Endothelial cell of umbilical vein (primary cell): ENCODE results near the gene ANKH. TPM values are rescaled to one million over a fixed set of nuclear protein-coding genes. Genes with fewer than 3 reads are reported as not detected.

Experiments
- BruUV-seq: library from RNA; stranded (reverse); fragments of 400-500 nt; replicated peaks from 2 replicates; lab custom pipeline; 2021; lab: Mats Ljungman, UMichigan
- CTCF ChIA-PET: fragments of 300-600, 350-600 bp; sonication (Branson Sonifier 250); formaldehyde crosslinking; loops from one replicate; lab custom pipeline; 2021; ENCODE audit warnings: antibody characterized with exemption, inconsistent platforms; lab: Charles Lee
- POLR2A ChIA-PET: fragments of 300-600, 350-600 bp; sonication (Branson Sonifier 250); formaldehyde crosslinking; loops from one replicate; lab custom pipeline; 2021; ENCODE audit warnings: antibody characterized with exemption, inconsistent platforms; lab: Charles Lee
- DNase-seq: peaks from one replicate; pipeline ENCODE4 v3.0.0-alpha.2; 2011; ENCODE audit warnings: low read depth, low spot score
- FAIRE-seq: peaks from 2 replicates; lab custom pipeline; 2011; peaks lifted over from hg19 to GRCh38; lab: Jason Lieb, UNC
- H2AFZ ChIP-seq: 2 replicates; pipeline ENCODE4 v1.6.0; 2012; ENCODE audit warnings: low read depth, low read length, control low read depth, inconsistent platforms
- H3K27ac ChIP-seq: 2 replicates; pipeline ENCODE4 v1.5.1; 2011; ENCODE audit warnings: low read depth, mild to moderate bottlenecking, control low read depth, low read length, moderate library complexity; ENCODE audit not compliant: insufficient read depth
- H3K27me3 ChIP-seq, 2 experiments: 2 replicates each; pipeline versions ENCODE4 v1.6.0 to v1.6.1; 2011; ENCODE audit warnings: low read length in 2 of 2, mixed read lengths in 1 of 2; ENCODE audit not compliant: control insufficient read depth in 2 of 2, insufficient read depth in 2 of 2
- H3K36me3 ChIP-seq, 2 experiments: 2 replicates in 1 of 2; 3 replicates in 1 of 2; pipeline ENCODE4 v1.5.1; 2011; ENCODE audit warnings: low read length in 2 of 2, mild to moderate bottlenecking in 1 of 2, moderate library complexity in 1 of 2; ENCODE audit not compliant: control insufficient read depth in 2 of 2, insufficient read depth in 2 of 2; ENCODE audit errors: extremely low read depth in 1 of 2
- H3K4me1 ChIP-seq: 3 replicates; pipeline ENCODE4 v1.5.1; 2011; ENCODE audit warnings: mild to moderate bottlenecking, low read length; ENCODE audit not compliant: control insufficient read depth, insufficient read depth; ENCODE audit errors: extremely low read depth
- H3K4me2 ChIP-seq: 2 replicates; pipeline ENCODE4 v1.6.1; 2011; ENCODE audit warnings: low read length, control low read depth, mixed read lengths; ENCODE audit not compliant: insufficient read depth
- H3K4me3 ChIP-seq, 3 experiments: fragments of 200-600 bp in 1 of 3; sonication (generic), shearing (Covaris generic) in 1 of 3; replicated peaks in 1 of 3; 2 replicates each; pipeline ENCODE4 v1.5.1; 2011 to 2016; ENCODE audit warnings: control low read depth in 3 of 3, low read length in 3 of 3, mild to moderate bottlenecking in 2 of 3, inconsistent platforms in 1 of 3, low read depth in 1 of 3, moderate library complexity in 1 of 3; ENCODE audit not compliant: insufficient read depth in 1 of 3
- H3K79me2 ChIP-seq: 2 replicates; pipeline ENCODE4 v1.6.0; 2012; ENCODE audit warnings: low read length, inconsistent platforms; ENCODE audit not compliant: control insufficient read depth, insufficient read depth
- H3K9ac ChIP-seq: replicated peaks from 2 replicates; pipeline ENCODE3; 2011; ENCODE audit warnings: low read length, control low read depth; ENCODE audit not compliant: insufficient read depth; ENCODE audit errors: extremely low read depth
- H3K9me1 ChIP-seq: replicated peaks from 3 replicates; pipeline ENCODE4 v1.6.0; 2011; ENCODE audit warnings: mild to moderate bottlenecking, low read length; ENCODE audit not compliant: control insufficient read depth, insufficient read depth; ENCODE audit errors: extremely low read depth
- H3K9me3 ChIP-seq: replicated peaks from 2 replicates; pipeline ENCODE4 v1.5.1; 2012; ENCODE audit warnings: low read length, inconsistent platforms; ENCODE audit not compliant: control insufficient read depth, insufficient read depth
- H4K20me1 ChIP-seq: replicated peaks from 2 replicates; pipeline ENCODE3; 2011; ENCODE audit warnings: mild to moderate bottlenecking, low read length; ENCODE audit not compliant: control insufficient read depth, insufficient read depth; ENCODE audit errors: extremely low read depth
- EZH2 ChIP-seq: IDR thresholded peaks from 2 replicates; pipeline ENCODE4 v1.6.1; 2012; ENCODE audit warnings: borderline replicate concordance, low read depth, mild to moderate bottlenecking, moderate library complexity, low read length, inconsistent platforms; ENCODE audit not compliant: severe bottlenecking
- FOS ChIP-seq: IDR thresholded peaks from 2 replicates; pipeline ENCODE4 v1.6.1; 2011; ENCODE audit warnings: mild to moderate bottlenecking, low read length, moderate library complexity, borderline replicate concordance; ENCODE audit not compliant: insufficient read depth
- GATA2 ChIP-seq: IDR thresholded peaks from 2 replicates; pipeline ENCODE4 v1.7.0; 2011; ENCODE audit warnings: low read depth, mild to moderate bottlenecking, moderate library complexity, mixed read lengths, low read length; ENCODE audit not compliant: insufficient read length, insufficient read depth
- JUN ChIP-seq: IDR thresholded peaks from 2 replicates; pipeline ENCODE4 v1.6.1; 2011; ENCODE audit warnings: borderline replicate concordance, low read depth; ENCODE audit not compliant: insufficient read length, insufficient read depth
- MAX ChIP-seq: IDR thresholded peaks from 2 replicates; pipeline ENCODE4 v1.6.1; 2011; ENCODE audit not compliant: insufficient read depth, insufficient read length
- MYC ChIP-seq: IDR thresholded peaks from one replicate; pipeline ENCODE4 v1.6.1; 2011; ENCODE audit warnings: mild to moderate bottlenecking, low read depth, low read length
- POLR2A ChIP-seq: IDR thresholded peaks from 2 replicates; pipeline ENCODE4 v1.6.1; 2012; ENCODE audit warnings: low read depth, mild to moderate bottlenecking, control low read depth, low read length
- POLR2AphosphoS5 ChIP-seq: IDR thresholded peaks from 2 replicates; pipeline ENCODE4 v1.6.1; 2012; ENCODE audit warnings: low read depth, mild to moderate bottlenecking, control low read depth, low read length, moderate library complexity; ENCODE audit not compliant: insufficient read depth
- dilution Hi-C: fragments of 300-500 bp; cut with MboI; formaldehyde crosslinking; loops from one replicate; pipeline ENCODE4 v1.15.0; 2019; ENCODE audit warnings: low sequenced_read_pairs; ENCODE audit not compliant: extremely low pct_ligation_motif_present
- intact Hi-C: fragments of 100-400 bp; cut with micrococcal nuclease; formaldehyde crosslinking; loops from one replicate; pipeline ENCODE4 v1.10.0; 2022
- polyA plus RNA-seq, 4 experiments: library from polyadenylated mRNA; depleted of rRNA in 3 of 4; stranded (reverse) in 3 of 4; unstranded in 1 of 4; fragments of >200 nt; gene quantifications; 2 replicates each; pipeline versions ENCODE4 v1.2.1 to v1.2.3, GENCODE V29; 2011 to 2012; ENCODE audit warnings: missing spikeins in 1 of 4
- total RNA-seq: library from RNA; stranded (reverse); gene quantifications from 2 replicates; pipeline ENCODE4 v1.2.3, GENCODE V29; 2021
- TF ChIP-seq, protein P1 (sequence below), 2 donors: IDR thresholded peaks; 1 replicate in 1 of 2; 2 replicates in 1 of 2; pipeline ENCODE4 v1.5.1; 2011; ENCODE audit warnings: low read length in 2 of 2, mild to moderate bottlenecking in 2 of 2, moderate library complexity in 2 of 2, control low read depth in 1 of 2, inconsistent platforms in 1 of 2, low read depth in 1 of 2; ENCODE audit not compliant: insufficient read depth in 1 of 2; ENCODE audit errors: extremely low read depth in 1 of 2

The ANKH gene
- total and polyA plus RNA-seq, 2 donors (not counting 3 experiments of a cell fraction or from before 2014, with no cell fraction given), result 12.7 to 31.4 TPM

DNA sequence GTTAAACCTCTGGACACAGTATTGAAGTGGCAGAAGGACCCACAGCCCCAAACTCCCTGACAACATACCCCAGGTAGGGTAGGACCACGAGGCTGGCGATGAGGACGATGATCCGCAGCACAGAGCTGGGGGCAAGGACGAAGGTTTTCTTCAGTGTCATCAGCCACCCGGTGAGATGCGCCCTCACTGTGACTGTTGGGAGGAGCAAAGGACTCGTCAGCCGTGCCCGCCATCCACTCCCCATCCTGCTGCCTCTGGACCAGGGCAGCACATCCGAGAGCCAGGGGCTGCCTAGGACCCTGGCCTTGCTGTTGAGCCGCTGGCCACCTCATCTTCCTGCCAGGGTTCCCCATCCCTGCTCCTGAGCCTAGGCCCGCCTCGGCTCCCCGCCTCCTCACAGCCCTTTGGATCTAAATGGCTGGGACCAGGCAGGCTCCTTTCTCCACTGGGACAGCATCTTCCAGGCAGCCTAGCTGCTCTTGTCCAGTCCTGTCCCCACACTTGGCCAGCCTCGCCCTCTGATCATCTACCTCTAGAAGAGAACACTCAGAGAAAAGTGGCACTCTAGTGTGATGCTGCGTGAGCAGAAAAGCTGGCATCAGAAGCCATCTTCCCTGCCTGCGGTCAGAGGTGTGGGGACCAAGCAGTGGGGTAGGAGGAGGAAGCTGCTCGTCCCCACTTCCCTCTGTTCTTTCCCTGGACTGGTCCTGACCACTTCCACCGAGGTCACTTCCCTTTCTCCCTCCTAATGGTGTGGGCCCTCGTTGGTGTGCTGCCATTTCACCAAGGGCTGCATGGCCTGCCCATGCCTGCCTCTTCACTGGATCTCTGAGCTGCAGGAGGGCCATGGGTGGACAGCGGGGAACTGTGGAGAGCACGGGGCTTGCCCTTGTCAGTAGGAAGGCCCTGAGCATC is 157.8 kb downstream of the ANKH start:
- Histone ChIP-seq H3K27me3 (no peaks in the 10 kb centered on the region), H3K9me1 (no peaks in the 10 kb centered on the region), H3K4me2 (no peak overlapping the region), H3K79me2 (no peaks in the 10 kb centered on the region), H3K36me3 (peaks cover 0 to 13% of the 10 kb centered on the region in 2 experiments), H3K27ac (no peak overlapping the region), H2AFZ (no peak overlapping the region), H3K4me3 (no peak overlapping the region), H3K9me3 (no peaks in the 10 kb centered on the region), H3K4me1 (no peaks in the 10 kb centered on the region), H3K9ac (no peak overlapping the region), H4K20me1 (no peaks in the 10 kb centered on the region)
- POLR2A ChIA-PET, result no interaction called here
- no TSS peak for BruUV-seq
- DNase-seq (no peak), FAIRE-seq (no peak)
- intact Hi-C loops, result no loop called here
- dilution Hi-C loops, result no loop called here
- CTCF ChIA-PET, result interaction anchor here (0.7 to 1.8 kb wide), 4 partner anchors 11 to 1221 kb away, joined by 3 to 4 read pairs (median 3); no protein-coding TSS in a partner anchor
- TF ChIP-seq GATA2 (no peak), MYC (no peak), FOS (no peak), EZH2 (no peak), JUN (no peak), POLR2AphosphoS5 (no peak), MAX (no peak), POLR2A (no peak)
- TF ChIP-seq, protein P1, sequence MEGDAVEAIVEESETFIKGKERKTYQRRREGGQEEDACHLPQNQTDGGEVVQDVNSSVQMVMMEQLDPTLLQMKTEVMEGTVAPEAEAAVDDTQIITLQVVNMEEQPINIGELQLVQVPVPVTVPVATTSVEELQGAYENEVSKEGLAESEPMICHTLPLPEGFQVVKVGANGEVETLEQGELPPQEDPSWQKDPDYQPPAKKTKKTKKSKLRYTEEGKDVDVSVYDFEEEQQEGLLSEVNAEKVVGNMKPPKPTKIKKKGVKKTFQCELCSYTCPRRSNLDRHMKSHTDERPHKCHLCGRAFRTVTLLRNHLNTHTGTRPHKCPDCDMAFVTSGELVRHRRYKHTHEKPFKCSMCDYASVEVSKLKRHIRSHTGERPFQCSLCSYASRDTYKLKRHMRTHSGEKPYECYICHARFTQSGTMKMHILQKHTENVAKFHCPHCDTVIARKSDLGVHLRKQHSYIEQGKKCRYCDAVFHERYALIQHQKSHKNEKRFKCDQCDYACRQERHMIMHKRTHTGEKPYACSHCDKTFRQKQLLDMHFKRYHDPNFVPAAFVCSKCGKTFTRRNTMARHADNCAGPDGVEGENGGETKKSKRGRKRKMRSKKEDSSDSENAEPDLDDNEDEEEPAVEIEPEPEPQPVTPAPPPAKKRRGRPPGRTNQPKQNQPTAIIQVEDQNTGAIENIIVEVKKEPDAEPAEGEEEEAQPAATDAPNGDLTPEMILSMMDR (IDR thresholded peaks at IDR 0.05; ENCODE audit: extremely low read depth in 1 of 2, insufficient read depth in 1 of 2, low read depth in 1 of 2, low read length in 2 of 2), result no peak
